ENCODE measurements around the gene ABLIM1.

The ABLIM1 gene

DNA sequence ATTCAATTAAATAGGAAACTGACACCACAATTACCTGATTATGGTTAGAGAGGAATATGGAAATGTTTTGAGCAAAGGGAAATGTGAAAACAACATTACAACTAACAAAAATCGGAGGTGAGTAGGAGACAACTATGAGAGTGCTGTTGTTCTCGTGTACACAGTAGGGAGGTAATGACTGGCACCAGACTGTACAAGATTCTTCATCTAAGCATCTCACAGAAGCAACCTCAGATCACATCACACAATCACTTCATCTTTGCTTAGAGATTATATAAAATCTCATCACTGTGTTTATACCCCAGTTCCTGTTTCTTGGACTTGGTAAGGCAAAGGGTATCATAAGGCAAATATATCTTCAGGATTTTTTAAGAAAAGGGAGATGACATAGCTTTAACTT lies 14.9 kb downstream of the ABLIM1 start:
- no peak for DNase-seq

DNA sequence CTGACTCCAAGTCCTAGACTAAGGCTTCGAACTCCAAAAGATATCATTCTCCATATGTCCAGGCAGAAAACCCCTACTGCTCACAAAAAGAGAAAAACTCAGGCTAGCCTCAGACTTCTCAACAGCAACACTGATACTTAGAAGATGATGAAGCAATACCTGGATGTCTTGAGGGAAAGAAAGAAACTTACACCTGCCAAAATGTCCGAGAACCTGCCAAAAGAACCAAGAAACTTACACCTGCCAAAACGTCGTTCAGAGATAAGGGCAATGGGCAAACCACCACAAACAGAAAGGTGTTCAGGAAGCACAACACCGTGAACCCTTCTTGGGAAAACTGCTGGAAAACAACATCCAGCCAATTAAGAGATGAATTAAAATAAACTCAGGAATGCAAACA lies 15.3 kb downstream of the ABLIM1 start:
- no peak for DNase-seq

DNA sequence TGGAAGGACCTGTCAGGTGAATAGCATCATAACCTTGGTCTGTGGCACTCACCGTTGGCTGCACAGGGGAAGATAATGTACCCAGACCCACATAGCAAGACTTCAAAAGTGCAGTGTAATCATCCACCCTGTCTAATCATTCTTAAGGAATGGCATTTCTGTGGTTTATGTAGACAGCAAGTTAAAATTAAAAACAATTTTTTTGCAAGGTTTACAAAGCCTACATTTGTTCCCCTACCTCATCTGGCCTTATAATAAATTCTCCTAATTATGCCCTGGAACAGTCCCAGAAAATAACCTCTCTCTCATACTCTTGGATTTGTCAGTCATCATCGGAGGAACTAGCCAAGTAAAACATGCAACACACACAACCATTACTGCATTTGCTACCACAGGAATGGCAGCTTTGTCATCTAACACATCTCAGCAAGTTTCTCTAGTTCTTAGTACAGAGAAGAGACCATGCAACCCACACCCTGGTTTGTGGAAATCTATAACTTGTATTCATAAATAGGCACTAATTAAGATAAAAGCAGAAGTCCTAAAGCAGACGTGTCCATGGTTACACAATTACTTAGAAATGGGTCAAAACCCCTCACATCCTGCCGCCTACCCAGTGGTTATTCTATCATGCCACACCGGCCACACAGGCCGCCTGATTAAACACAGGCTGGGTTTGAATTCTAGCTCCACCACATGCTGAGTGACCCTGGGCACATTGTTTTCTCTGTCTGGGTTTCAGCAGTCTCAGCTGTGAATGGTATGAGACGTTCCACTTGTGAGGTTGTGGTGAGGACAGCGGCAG lies 19.1 kb downstream of the ABLIM1 start:
- no peak for DNase-seq

DNA sequence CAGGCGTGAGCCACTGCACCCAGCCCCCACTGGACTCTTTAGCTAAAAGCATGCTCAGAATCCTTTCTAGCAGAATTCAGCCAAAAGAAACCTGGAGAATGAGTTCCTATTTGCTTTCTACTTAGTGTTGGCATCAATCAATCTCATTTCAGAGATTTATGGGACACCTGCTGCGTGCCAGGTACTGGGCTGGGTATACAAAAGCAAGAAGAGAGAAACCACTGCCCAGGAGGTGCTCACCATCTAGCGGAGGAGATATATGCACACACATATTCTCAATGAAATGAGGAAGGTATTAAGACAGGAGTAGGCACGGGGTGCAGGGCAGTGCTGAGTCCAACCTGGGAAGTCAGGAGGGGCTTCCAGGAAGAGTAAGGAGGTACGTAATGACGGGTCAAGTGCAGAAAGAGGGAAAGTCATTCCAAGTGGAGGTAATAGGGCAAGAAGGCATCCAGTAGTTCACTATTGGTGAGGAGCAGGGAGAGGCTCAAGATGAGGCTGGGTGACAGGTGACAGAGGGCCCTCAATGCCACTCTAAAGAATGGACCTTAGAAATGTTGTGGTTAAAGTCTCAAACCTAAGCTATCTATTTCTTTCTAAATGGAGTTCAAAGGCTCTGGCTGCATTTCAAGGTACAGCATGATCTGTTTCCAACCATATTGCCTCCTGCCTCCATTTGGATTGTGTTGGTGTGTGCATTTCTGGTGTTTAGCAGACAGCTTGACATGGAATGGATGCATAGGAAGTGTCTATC lies 22.1 kb downstream of the ABLIM1 start:
- DNase-seq = no peak

DNA sequence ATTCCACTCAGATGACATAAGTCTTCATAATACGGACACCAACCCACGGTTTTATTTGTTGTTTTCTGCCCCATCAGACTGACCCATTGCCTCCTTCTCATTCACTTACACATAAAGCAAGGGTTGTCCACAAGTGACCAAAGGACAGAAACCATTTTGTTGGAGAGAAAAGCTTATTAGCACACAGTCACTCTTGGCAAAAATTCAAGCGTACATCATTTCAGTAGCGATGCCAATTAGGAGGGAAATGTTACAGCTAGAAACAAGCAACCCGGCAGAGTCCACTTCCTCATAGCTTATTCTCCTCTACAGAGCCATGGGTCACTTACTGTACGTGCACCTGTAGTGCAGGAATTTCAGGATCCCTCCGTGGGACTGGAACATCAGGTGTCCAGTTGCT lies 23.0 kb downstream of the ABLIM1 start:
- no peak for DNase-seq

DNA sequence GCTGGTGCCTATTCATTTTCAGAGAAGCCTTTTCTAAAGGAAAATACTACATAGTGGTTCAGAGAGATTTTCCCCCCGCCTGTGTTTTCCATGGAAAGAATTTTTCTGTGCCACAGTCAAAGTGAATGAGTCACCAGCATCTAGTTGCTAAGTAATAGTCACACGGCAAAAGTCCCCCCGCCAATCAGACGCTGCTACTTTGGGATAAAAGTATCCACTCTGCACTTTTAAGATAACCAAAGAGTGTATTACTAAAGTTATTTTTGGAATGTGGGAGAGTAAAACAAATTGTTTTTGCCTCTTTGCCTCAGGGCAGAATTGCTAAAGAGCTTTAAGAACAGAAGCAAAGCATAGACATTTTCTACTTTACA lies 23.5 kb downstream of the ABLIM1 start:
- no peak for DNase-seq

DNA sequence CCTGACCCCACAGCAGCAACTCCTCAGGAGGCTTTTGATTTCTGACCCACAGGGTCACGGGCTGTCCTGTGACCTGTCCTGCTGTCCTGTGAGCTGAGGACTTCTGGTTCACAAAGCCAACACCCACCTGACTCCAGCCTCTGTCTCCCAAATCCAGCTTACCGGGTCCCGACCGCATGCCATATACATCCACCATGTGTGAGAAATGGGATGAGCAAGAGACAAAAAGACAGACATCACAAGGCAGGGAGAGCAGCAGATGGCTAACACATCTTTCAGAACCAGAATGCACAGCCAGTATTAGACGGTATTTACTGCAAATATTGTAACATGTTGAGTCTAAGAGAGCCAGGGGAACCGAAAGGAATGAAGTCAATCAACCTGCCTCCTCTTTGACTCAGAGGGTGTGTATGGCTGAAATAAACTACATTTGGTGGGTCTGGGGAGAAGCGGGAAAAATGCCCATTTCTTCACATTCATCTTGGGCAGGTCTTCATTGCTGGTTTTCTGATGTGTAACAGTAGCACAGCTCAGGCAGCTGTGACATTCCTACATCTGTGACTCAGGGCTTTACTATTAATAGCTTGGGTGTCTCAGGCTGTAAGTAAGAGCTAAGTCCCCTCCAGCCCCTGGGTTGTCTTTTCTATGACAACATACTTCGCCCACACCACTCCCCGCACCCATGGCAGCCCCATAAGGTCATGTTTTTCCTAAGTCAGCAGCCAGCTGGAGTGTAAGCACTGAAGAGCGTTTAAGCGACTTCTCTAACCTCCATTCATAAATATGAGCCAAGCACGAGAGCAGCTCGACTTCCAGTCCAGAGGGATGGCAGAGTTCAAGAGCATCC lies 25.0 kb downstream of the ABLIM1 start:
- DNase-seq = no peak

DNA sequence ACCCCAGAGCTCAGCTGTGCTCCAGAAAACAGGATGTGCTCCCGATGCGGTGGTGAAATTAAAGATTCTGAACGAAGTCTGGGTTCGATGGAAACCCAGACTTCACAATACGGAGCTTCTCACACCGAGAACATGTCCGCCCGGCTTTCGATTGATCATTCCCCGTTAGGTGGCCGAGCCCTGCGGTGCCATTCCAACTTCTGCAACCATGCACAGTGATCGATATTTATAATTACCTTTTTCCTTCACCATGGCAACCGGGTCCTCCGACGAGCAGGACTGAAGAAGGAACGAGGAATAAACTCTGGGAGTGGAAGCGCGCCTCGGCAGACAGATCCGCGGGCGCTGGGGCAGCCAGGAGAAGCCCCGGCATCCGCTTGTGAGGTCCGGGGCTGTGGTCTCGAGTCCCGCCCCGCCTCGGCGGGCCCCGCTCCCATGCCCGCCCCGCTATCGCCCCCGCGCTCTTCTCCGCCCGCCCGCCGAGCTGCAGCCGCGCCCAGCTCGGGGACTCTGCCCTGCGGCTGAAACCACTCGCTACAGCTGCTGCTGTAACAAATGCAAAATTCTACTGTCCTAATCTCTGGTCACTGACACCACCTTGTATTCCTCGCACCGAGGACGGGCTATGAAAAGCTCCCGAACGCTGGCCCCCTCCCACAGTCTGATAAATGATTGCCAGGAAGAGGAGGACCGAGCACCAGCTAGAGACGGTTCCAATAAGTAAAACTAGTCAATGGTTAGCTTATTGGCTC lies 26.2 kb downstream of the ABLIM1 start:
- peak; percentile 41 for DNase-seq

DNA sequence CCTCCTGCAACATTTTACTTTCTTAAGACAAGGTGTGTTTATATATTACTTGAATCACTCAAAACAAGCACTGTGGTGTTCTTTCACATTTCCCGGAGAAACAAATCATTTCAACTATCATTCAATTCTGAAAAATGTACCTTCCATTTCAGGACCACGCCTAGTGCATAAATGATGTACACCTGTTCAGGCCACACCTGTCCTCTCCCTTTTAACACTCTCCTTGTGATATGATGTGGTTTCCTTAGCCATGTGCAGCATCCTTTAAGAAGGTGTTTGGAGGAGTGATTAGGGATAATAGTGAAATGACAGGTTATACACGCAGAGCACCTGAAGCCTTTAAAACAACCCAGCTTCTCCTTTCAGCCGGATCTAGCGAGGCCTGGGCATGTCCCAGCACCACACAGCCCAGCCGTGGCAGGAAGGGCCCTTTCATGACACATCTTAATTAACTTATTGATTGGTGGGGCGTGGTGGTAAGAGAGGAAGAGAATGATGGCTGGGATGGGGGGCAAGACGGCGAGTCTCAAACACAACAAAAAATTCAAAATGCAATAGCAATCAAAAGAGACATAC lies 26.9 kb downstream of the ABLIM1 start:
- DNase-seq = no peak

DNA sequence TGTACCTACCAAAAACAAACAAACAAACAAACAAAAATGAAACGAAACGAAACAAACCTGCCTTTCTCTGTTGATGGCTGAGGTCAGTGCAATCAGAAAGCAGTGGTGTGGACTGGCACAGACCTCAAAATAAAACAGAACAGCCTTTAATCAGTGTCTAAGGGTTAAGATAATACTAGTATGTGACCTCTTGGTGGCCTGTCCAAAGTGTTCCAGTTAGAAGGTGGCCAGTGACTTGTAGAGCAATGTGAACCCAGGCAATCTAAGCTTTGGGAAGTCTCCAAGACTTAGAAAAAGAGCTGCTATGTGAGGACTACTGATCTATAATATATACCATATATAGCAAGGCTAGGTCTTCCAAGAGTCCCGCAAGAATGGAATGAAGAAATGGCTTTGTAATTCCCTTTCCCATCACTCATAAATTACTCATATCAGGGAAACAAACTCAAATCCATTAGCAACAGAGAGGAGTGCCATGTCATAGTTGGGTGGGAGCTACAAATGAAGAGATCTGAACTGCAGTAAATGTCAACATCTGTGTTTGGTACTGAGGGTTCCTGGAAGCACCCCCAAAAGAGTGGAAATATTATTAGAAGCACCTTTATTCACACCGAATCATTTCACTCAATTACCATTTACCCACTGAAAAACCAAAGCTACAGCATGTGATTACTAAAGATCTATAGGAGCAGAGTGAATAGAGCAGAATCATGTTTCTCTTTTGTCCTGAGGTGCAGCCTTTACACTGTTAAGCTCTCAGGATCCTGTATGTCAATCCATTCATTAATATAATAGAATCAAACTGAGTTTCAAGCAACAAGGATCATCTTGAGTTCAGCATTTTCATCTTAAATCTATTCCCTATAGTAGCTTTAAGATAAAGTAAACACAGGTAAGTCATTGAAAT lies 28.0 kb downstream of the ABLIM1 start:
- DNase-seq = no peak

DNA sequence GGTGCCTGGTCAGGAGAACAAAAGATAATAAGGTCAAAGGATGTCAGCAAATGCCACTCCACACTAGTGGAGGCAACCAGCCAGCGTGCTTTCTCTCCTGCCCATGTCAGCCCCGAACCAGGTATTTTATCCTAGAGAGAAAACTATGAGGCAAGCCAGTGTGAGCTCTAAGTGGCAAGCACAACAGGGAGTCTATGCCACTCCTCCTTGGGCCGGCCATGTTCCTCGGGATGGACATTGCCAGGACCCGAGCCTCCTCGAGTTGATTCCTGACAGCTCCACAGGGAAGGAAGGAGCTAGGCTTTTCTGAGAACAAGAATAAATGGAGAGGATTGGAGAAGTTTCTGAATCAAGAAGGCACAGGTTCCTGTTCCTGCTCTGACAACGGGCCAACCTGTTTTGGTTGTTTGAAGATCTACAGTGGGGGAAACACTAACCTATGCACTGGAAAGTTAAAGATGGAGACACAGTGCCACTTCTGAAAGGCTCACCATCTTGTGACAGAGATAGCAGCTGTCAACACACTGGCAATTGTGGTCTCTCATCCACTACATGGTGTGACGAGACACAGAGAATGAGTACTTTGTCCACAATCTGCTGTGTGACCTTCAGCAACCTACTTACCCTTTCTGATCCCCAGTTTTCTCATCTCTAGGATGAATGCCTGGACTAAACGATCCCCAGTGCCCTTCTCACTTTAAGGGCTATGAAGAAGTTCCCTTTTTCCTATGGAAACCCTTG lies 28.8 kb downstream of the ABLIM1 start:
- no peak for DNase-seq

DNA sequence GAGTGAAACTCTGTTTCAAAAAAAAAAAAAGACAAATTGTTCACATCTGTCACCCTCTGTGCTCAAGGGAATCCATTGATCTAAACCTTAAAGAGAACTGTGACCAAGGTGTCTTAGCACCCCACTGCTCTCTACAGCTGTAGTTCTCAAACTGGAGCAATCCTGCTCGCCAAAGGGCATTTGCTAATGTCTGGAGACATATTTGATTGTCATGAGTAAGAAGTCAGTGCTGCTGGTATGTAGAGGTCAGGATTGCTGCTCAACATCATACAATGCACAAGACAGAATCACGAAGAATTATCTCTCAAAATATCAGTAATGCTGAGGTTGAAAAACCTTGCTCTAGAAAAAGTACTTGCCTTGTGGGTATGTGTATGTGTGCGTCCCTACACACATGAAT lies 30.0 kb downstream of the ABLIM1 start:
- no peak for DNase-seq

DNA sequence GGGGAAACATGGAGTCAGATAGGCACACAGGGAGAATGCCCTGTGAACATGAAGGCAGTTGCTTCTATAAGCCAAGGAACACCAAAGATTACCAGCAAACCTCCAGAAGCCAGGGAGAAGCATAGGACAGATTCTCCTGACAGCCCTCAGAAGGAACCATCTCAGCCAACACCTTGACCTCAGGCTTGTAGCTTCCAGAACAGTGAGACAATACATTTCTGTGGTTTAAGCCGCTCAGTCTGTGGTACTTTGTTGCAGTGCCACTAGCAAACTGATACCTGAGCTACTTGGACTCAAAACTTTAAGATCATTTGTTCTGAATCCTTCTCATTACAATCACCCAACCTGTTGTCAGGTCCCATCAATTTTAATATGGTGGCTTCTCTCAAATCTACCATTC lies 31.2 kb downstream of the ABLIM1 start:
- no peak for DNase-seq

DNA sequence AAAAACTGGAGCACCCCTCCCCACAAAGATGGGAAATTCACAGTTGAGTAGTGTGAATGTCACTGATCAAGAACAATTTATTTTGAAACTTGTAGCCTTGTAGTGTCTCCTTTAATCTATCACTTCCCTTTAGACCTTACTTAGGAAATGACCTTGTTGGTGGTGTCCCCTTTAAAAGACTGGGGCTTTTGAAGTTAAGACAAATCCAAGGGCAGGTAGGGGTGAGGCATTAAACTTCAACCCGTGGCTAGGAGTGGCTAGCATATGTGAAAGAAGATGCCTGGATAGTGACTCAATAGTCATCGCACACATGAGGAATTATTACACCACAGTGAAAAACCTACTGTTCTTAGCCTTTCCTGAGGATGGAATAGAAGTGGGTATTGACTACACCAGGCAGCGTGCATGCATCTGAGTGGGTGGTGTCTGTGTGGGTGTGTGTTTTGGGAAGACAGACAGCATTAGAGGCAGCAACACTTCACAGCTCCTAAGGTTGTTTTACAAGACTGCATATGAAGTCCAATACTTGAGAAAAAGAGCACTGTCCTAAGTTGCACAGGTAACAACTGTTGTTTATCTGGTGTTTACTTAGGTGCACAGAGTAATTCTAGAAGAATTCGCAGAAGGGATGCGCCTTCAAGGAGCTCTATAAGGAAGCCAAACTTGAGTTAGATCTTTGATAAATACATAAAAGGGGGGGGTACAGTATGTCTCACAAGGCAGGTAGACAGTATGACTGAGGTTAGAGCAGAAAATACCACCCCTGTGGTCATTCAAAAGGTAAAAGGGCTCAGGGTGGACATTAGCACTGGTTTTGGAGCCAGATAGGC lies 32.9 kb downstream of the ABLIM1 start:
- no peak for DNase-seq

DNA sequence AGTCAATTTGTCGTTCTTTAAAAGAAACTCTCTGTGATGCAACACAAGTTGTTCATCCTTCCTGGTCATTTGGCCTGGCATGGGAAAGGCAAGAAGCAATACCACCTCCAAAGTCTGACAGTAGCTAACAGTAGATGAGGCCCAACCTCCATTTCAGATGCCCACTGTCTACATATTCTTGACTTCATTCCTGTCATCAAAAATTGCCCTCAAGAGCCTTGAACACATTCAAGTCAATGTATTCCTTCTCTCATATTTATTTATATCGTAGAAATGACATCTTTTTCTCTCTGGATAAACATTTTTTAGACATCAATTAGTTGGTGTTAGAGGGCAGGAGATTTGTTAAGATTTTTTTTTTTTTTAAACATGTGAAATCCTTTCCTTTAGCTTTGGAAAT lies 33.7 kb downstream of the ABLIM1 start:
- no peak for DNase-seq

DNA sequence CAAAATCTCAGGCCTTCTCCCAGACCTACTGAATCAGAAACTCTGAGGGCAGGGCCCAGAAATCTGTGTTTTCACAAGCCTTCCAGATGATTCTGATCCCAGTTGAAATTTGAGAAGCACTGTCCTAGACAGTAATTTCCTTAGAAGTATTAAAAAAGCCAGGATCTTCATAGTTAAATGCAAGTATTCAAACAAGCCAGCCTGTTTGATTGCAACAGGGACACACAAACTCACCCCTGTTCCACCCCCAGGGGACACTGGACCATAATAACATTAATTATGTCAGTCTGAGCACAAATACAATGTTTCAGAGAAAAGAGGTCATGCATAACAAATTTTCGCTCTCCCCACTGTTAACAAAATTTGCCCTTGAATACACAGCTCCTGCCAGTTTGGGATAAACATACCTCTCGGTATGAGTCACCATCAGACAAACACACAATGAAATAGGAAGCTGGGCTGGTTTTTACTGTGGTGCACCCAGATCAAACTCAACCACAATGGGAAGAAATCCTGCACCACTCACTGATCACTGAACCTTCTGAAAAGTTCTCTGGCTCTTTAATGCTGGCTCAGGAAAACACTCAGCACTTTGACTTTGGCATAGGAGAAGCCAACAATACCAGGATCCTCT lies 34.3 kb downstream of the ABLIM1 start:
- no peak for DNase-seq

DNA sequence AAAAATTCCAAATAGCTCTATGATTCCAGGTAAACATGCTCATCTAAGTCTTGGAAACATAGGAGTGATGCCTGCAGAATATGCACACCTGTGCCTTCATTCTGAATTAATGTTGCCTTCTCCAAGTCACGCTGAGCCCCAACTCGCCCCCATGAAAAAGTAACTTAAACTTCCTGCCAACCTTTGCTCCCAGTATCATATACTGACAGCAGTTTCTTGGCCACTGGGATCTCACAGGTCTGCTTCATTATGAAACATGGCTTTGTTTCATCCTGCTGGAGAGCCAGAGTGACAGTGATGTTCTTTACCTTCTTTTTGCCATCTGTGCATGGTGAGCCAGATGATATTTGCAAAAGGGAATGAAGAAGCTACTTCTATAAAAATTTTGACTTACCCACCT lies 34.9 kb downstream of the ABLIM1 start:
- DNase-seq = no peak

DNA sequence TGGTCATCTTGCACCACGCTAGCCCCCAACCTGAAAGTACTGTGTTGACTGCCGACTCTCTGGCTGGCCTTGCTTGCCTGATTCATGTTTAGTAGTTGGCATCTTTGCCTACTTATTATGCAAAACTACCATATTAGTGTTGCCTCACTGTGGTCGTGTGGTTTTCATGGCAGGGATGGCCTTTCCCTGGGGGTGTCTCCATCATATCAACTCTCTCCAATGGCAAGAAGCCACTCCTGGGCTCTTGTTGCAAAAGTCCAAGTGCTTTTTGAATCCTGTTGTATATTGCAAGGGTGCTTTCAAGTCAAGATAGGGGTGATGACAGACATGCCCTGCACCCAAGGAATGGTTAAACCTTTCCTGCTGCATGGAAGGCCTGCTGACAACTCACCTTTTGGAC lies 39.4 kb downstream of the ABLIM1 start:
- DNase-seq = no peak

DNA sequence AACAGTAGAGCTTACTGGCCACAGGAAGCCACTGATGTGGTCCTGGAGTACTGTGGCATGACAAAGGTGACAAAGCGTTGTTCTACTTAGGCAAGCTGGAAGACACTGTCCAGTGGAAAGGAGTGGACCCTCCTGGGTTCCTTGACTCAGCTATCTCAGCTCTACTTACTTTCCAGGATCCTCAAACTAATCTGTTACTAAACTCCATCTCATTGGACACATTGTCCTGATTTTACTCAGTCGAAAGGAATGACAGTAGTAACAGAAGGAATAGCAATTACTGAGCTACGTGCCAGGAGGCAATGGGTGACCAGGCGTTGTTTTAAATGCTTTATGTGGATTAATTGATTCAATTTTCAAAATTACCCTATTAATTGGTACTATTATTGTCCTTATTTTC lies 41.6 kb downstream of the ABLIM1 start:
- DNase-seq = no peak
